Progenitor cell of endocrine pancreas (in vitro differentiated cells): ENCODE results near the gene NINL. TPM values are rescaled to one million over a fixed set of nuclear protein-coding genes. Genes with fewer than 3 reads are reported as not detected.
"Not testable (repeated sequence)": the region's sequence is repeated elsewhere in the genome, so short reads cannot be mapped to it uniquely, and the experiment has no call there.

Experiments
- DNase-seq: peaks from one replicate; pipeline ENCODE4 v3.0.0; 2021; ENCODE audit warnings: low spot score; ENCODE audit not compliant: unreplicated experiment
- H3K27ac Mint-ChIP-seq: 2 replicates; pipeline ENCODE4 v1.8.0; 2021; ENCODE audit warnings: mild to moderate bottlenecking, moderate library complexity, mixed read lengths
- H3K27me3 Mint-ChIP-seq: 2 replicates; pipeline ENCODE4 v1.8.0; 2021; ENCODE audit warnings: mixed read lengths
- H3K36me3 Mint-ChIP-seq: 2 replicates; pipeline ENCODE4 v1.8.0; 2022; ENCODE audit warnings: mixed read lengths; ENCODE audit not compliant: insufficient read depth
- H3K4me1 Mint-ChIP-seq: 2 replicates; pipeline ENCODE4 v1.8.0; 2021; ENCODE audit warnings: low read depth, mixed read lengths
- H3K4me3 Mint-ChIP-seq: 2 replicates; pipeline ENCODE4 v1.8.0; 2021; ENCODE audit warnings: low read depth, mild to moderate bottlenecking, moderate library complexity, mixed read lengths
- H3K9me3 Mint-ChIP-seq: 2 replicates; pipeline ENCODE4 v1.8.0; 2021; ENCODE audit warnings: low read depth, mixed read lengths
- total RNA-seq: library from RNA; stranded (reverse); gene quantifications from 2 replicates; pipeline ENCODE4 v1.2.1, GENCODE V29; 2021
- TF ChIP-seq, protein P1 (sequence below): fragments of 200-600 bp; sonication (generic); IDR thresholded peaks from one replicate; pipeline ENCODE4 v1.5.0; 2021; ENCODE audit warnings: antibody characterized with exemption, mild to moderate bottlenecking; ENCODE audit not compliant: unreplicated experiment

Gene NINL
- total RNA-seq, 1 donor from 2014 or later, result 125 TPM

DNA sequence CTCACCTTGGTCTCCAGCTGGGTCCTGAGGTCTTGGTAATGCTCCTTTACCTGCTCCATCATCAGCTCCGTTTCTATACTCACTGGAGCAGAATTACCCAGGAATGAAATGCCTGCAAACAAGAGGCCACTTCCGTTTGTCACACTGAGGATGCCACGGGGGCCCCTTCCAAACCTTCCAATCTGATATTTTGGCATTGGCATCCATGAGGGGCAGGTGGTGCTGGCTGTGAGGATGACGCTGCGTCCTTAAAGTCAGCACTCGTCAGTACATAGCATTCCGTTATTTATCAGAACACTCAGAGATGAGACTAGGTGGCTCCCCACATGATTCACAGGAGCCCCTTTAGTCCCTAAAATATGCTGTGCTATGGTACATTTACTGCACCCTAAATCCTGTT is 105.2 kb downstream of the NINL start:
- Mint-ChIP-seq H3K4me1 (no peaks in the 10 kb centered on the region), H3K27ac (no peak overlapping the region), H3K4me3 (no peak overlapping the region), H3K9me3 (no peaks in the 10 kb centered on the region), H3K36me3 (peaks cover 26% of the 10 kb centered on the region), H3K27me3 (no peaks in the 10 kb centered on the region)
- TF ChIP-seq, protein P1, sequence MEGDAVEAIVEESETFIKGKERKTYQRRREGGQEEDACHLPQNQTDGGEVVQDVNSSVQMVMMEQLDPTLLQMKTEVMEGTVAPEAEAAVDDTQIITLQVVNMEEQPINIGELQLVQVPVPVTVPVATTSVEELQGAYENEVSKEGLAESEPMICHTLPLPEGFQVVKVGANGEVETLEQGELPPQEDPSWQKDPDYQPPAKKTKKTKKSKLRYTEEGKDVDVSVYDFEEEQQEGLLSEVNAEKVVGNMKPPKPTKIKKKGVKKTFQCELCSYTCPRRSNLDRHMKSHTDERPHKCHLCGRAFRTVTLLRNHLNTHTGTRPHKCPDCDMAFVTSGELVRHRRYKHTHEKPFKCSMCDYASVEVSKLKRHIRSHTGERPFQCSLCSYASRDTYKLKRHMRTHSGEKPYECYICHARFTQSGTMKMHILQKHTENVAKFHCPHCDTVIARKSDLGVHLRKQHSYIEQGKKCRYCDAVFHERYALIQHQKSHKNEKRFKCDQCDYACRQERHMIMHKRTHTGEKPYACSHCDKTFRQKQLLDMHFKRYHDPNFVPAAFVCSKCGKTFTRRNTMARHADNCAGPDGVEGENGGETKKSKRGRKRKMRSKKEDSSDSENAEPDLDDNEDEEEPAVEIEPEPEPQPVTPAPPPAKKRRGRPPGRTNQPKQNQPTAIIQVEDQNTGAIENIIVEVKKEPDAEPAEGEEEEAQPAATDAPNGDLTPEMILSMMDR, result no peak
- no peak for DNase-seq

DNA sequence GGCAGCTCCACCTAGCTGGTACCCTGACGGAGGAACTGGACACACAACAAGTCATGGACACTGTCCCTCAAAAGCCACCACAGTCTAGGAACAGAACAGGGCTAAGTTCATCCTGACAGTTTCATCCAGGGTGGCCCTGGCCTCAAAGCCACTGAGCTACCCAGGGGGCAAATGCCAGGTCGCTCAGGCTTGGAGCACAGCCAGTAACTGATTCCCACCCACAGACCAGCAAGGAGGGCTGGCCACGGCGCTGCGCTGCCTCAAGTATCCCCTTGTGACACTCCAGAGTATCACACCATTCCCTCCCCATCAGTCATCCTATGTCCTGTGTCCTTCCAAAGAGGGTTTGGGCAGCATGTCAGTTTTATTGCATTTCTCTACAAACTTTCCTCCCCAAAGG is 105.7 kb downstream of the NINL start:
- H3K4me3 Mint-ChIP-seq, result no peak overlapping the region
- H3K4me1 Mint-ChIP-seq, result no peaks in the 10 kb centered on the region
- H3K27me3 Mint-ChIP-seq, result no peaks in the 10 kb centered on the region
- no peak for DNase-seq
- no peaks in the 10 kb centered on the region for H3K9me3 Mint-ChIP-seq
- TF ChIP-seq, protein P1, result no peak
- peaks cover 26% of the 10 kb centered on the region for H3K36me3 Mint-ChIP-seq
- no peak overlapping the region for H3K27ac Mint-ChIP-seq

DNA sequence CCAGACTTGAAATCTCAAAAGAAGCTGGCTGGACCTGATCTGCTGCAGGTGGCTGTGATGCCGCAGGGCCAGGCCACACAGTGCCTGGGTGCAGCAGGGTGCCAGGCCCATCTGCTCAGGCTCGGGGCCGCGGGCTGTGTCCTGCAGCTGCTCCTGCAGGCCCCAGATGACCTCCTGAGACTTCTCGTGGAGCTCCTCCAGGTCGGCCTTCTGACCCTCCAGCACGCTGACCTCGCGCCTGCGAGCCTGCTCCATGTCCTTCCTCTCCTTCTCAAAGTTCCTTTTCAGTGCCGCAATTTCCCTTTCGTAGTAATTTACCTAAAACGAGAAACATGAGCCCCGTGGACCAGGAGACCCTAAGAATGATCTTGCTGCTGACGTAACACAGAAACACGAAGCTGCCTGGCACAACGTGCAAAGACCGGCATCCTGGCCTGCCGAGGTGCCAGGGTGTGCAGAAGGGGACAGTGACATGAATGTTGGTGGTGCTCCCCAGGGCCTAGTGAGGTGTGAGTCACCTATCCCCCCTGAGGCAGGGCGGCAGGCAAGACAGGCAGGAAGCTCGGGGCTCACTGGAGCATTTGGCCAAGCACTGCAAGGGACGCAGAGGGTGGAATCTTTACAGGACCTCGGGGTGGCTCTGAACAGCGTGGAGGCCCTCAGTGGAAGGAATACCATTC is 106.3 kb downstream of the NINL start:
- TF ChIP-seq, protein P1, result no peak
- Mint-ChIP-seq H3K36me3 (peaks cover 28% of the 10 kb centered on the region), H3K4me1 (no peaks in the 10 kb centered on the region), H3K27ac (peak overlapping the region; percentile 62), H3K27me3 (no peaks in the 10 kb centered on the region), H3K4me3 (no peak overlapping the region), H3K9me3 (no peaks in the 10 kb centered on the region)
- no peak for DNase-seq

- TF ChIP-seq, protein P1, result no peak
- no peaks in the 10 kb centered on the region for H3K4me1 Mint-ChIP-seq
- no peak overlapping the region for H3K4me3 Mint-ChIP-seq
- no peak for DNase-seq
- H3K36me3 Mint-ChIP-seq, result peaks cover 23% of the 10 kb centered on the region
- peak overlapping the region; percentile 49 for H3K27ac Mint-ChIP-seq
- H3K27me3 Mint-ChIP-seq, result no peaks in the 10 kb centered on the region
- H3K9me3 Mint-ChIP-seq, result no peaks in the 10 kb centered on the region
These were observed 108.1 kb downstream of the NINL start for GRCh38 chr20:25477014-25477882.

DNA sequence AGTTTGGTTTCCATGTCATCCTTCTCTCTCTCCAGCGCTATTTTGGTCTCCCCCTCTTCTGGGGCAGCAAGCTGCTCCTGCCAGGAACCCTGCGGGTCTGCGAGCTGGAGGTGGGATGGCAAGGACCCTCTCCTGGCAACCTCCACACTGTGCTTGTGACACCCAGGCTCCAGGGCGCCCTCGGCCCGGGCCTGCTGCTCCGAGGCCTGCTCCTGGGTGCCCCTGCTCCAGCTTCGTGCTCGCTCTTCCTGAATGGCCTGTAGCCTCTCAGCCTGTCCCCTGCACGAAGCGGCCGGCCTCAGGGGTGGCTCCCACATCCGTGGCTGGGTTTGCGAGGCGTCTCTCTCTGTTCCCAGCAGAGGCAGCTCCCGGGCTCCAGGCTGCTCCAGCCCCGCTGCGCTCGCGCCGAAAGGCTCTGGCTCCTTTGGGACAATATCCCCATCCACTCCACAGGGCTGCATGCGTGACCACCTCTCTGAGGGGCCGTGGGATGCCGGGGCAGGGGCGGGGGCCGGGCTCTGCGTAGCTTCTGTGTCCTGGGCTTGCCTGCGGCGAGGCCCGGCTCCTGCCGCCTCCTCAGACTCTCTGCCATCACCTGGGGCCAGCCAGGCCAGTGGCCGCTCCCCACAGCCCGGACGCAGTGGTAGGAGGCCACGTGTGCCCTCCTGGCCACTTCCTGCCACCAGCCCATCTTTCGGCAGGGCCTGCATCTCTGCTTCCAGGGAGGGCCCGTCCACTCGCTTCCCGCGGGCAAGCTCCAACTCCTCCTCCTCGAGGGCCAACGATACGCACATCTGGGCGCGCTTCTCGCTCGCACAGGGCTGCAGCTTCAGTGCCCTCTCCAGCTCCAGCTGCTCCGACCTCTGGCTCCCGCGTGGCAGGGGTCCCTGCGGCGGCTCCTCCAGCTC is 109.0 kb downstream of the NINL start:
- TF ChIP-seq, protein P1, result no peak
- H3K27me3 Mint-ChIP-seq, result no peaks in the 10 kb centered on the region
- peaks cover 25% of the 10 kb centered on the region for H3K36me3 Mint-ChIP-seq
- no peaks in the 10 kb centered on the region for H3K4me1 Mint-ChIP-seq
- DNase-seq, result no peak
- peak overlapping the region; percentile 74 for H3K27ac Mint-ChIP-seq
- H3K4me3 Mint-ChIP-seq, result no peak overlapping the region
- no peaks in the 10 kb centered on the region for H3K9me3 Mint-ChIP-seq

- peaks cover 25% of the 10 kb centered on the region for H3K36me3 Mint-ChIP-seq
- not testable (repeated sequence) for H3K4me3 Mint-ChIP-seq, H3K27me3 Mint-ChIP-seq, H3K27ac Mint-ChIP-seq, DNase-seq, H3K9me3 Mint-ChIP-seq, H3K4me1 Mint-ChIP-seq
These were observed 112.0 kb downstream of the NINL start for GRCh38 chr20:25473297-25473696.
